ENCODE results near the gene SCO2.

SCO2 gene

GRCh38 chr22:50513175-50513574, 12.2 kb downstream of the SCO2 start:
- Histone ChIP-seq H3K9ac (ENCODE audit: low read length) (no peak overlapping the region), H3K4me1 (ENCODE audit: control insufficient read depth in 1 of 2, insufficient read depth in 2 of 2, low read length in 2 of 2) (peaks cover 5 to 13% of the 10 kb centered on the region in 2 experiments), H3K79me1 (ENCODE audit: low read length) (peaks cover under 1% of the 10 kb centered on the region), H2BK5ac (ENCODE audit: low read depth, low read length, poor library complexity) (no peak overlapping the region), H2BK12ac (ENCODE audit: low read length) (no peak overlapping the region), H4K12ac (ENCODE audit: low read depth, low read length) (no peak overlapping the region), H3K4ac (ENCODE audit: low read depth, low read length) (no peak overlapping the region), H2AK5ac (ENCODE audit: low read length) (no peak overlapping the region), H3K4me3 (ENCODE audit: low read depth, low read length) (no peak overlapping the region), H3K14ac (ENCODE audit: low read length) (no peak overlapping the region), H4K8ac (ENCODE audit: low read depth, low read length) (no peak overlapping the region), H3K9me3 (ENCODE audit: insufficient read depth, low read depth, low read length) (no peaks in the 10 kb centered on the region), H3K27me3 (ENCODE audit: insufficient read depth, low read length) (no peaks in the 10 kb centered on the region), H3K36me3 (ENCODE audit: control insufficient read depth in 1 of 2, insufficient read depth in 2 of 2, low read length in 2 of 2) (peaks cover 19 to 24% of the 10 kb centered on the region in 2 experiments), H2AFZ (ENCODE audit: insufficient read depth, low read length, poor library complexity) (no peak overlapping the region), H3K79me2 (ENCODE audit: control insufficient read depth, insufficient read depth, low read length, poor library complexity) (peaks cover 3% of the 10 kb centered on the region), H4K91ac (ENCODE audit: low read depth, low read length) (no peak overlapping the region), H3K4me2 (ENCODE audit: low read length) (no peak overlapping the region), H3K18ac (ENCODE audit: low read length) (no peak overlapping the region), H2BK120ac (ENCODE audit: insufficient read depth, low read length, poor library complexity) (no peak overlapping the region), H3K27ac (ENCODE audit: low read depth, low read length) (no peak overlapping the region), H3K23ac (ENCODE audit: low read length) (no peak overlapping the region)
- DNase-seq = no peak
- no CpG with 5 or more reads among the region's 15 CpGs for WGBS (ENCODE audit: extremely low coverage, insufficient coverage, insufficient read length)

- H4K91ac ChIP-seq (ENCODE audit: low read depth, low read length) = no peak overlapping the region
- peak overlapping the region; percentile 99 for H3K4me3 ChIP-seq (ENCODE audit: low read depth, low read length)
- H3K4ac ChIP-seq (ENCODE audit: low read depth, low read length) = peak overlapping the region; percentile 60
- H3K36me3 ChIP-seq (ENCODE audit: control insufficient read depth in 1 of 2, insufficient read depth in 2 of 2, low read length in 2 of 2) = peaks cover 18 to 21% of the 10 kb centered on the region in 2 experiments
- peaks cover 8% of the 10 kb centered on the region for H3K79me1 ChIP-seq (ENCODE audit: low read length)
- H3K14ac ChIP-seq (ENCODE audit: low read length) = no peak overlapping the region
- H2BK12ac ChIP-seq (ENCODE audit: low read length) = no peak overlapping the region
- peak overlapping the region; percentile 90 for H3K4me2 ChIP-seq (ENCODE audit: low read length)
- no peak overlapping the region for H3K27ac ChIP-seq (ENCODE audit: low read depth, low read length)
- no peak overlapping the region for H2AFZ ChIP-seq (ENCODE audit: insufficient read depth, low read length, poor library complexity)
- H4K8ac ChIP-seq (ENCODE audit: low read depth, low read length) = no peak overlapping the region
- H3K4me1 ChIP-seq (ENCODE audit: control insufficient read depth in 1 of 2, insufficient read depth in 2 of 2, low read length in 2 of 2) = peaks cover 6 to 15% of the 10 kb centered on the region in 2 experiments
- no CpG with 5 or more reads among the region's 3 CpGs for WGBS (ENCODE audit: extremely low coverage, insufficient coverage, insufficient read length)
- H3K18ac ChIP-seq (ENCODE audit: low read length) = no peak overlapping the region
- no peaks in the 10 kb centered on the region for H3K27me3 ChIP-seq (ENCODE audit: insufficient read depth, low read length)
- H2BK5ac ChIP-seq (ENCODE audit: low read depth, low read length, poor library complexity) = no peak overlapping the region
- H3K9me3 ChIP-seq (ENCODE audit: insufficient read depth, low read depth, low read length) = no peaks in the 10 kb centered on the region
- H2AK5ac ChIP-seq (ENCODE audit: low read length) = no peak overlapping the region
- peaks cover 13% of the 10 kb centered on the region for H3K79me2 ChIP-seq (ENCODE audit: control insufficient read depth, insufficient read depth, low read length, poor library complexity)
- H3K23ac ChIP-seq (ENCODE audit: low read length) = no peak overlapping the region
- peak overlapping the region; percentile 50 for H3K9ac ChIP-seq (ENCODE audit: low read length)
- DNase-seq = no peak
- H2BK120ac ChIP-seq (ENCODE audit: insufficient read depth, low read length, poor library complexity) = no peak overlapping the region
- no peak overlapping the region for H4K12ac ChIP-seq (ENCODE audit: low read depth, low read length)
Measured at GRCh38 chr22:50508897-50509296, 16.5 kb downstream of the SCO2 start.

- WGBS (ENCODE audit: extremely low coverage, insufficient coverage, insufficient read length) = no CpG with 5 or more reads among the region's 76 CpGs
- Histone ChIP-seq H4K91ac (ENCODE audit: low read depth, low read length) (peak within 1 kb of the TSS; percentile 96), H3K23ac (ENCODE audit: low read length) (no peak within 1 kb of the TSS), H2BK120ac (ENCODE audit: insufficient read depth, low read length, poor library complexity) (peak within 1 kb of the TSS; percentile 93), H3K14ac (ENCODE audit: low read length) (peak within 1 kb of the TSS; percentile 98), H3K4me3 (ENCODE audit: low read depth, low read length) (peak within 1 kb of the TSS; percentile 99), H3K9me3 (ENCODE audit: insufficient read depth, low read depth, low read length) (no peaks in the 10 kb centered on the region), H3K27me3 (ENCODE audit: insufficient read depth, low read length) (no peaks in the 10 kb centered on the region), H2BK12ac (ENCODE audit: low read length) (peak within 1 kb of the TSS; percentile 56), H2AK5ac (ENCODE audit: low read length) (peak within 1 kb of the TSS; percentile 99), H2AFZ (ENCODE audit: insufficient read depth, low read length, poor library complexity) (peak within 1 kb of the TSS; percentile 99), H4K12ac (ENCODE audit: low read depth, low read length) (peak within 1 kb of the TSS; percentile 99), H3K79me1 (ENCODE audit: low read length) (peaks cover 8% of the 10 kb centered on the region), H4K8ac (ENCODE audit: low read depth, low read length) (peak within 1 kb of the TSS; percentile 99), H3K4ac (ENCODE audit: low read depth, low read length) (peak within 1 kb of the TSS; percentile 97), H3K27ac (ENCODE audit: low read depth, low read length) (peak within 1 kb of the TSS; percentile 84), H3K4me1 (ENCODE audit: control insufficient read depth in 1 of 2, insufficient read depth in 2 of 2, low read length in 2 of 2) (peaks cover 6 to 15% of the 10 kb centered on the region in 2 experiments), H2BK5ac (ENCODE audit: low read depth, low read length, poor library complexity) (peak within 1 kb of the TSS; percentile 90), H3K9ac (ENCODE audit: low read length) (peak within 1 kb of the TSS; percentile 97), H3K79me2 (ENCODE audit: control insufficient read depth, insufficient read depth, low read length, poor library complexity) (peaks cover 13% of the 10 kb centered on the region), H3K18ac (ENCODE audit: low read length) (peak within 1 kb of the TSS; percentile 100), H3K36me3 (ENCODE audit: control insufficient read depth in 1 of 2, insufficient read depth in 2 of 2, low read length in 2 of 2) (peaks cover 25% of the 10 kb centered on the region in 2 experiments), H3K4me2 (ENCODE audit: low read length) (peak within 1 kb of the TSS; percentile 90)
- DNase-seq = peak; percentile 97 to 99
Measured at GRCh38 chr22:50507991-50508884, 17.2 kb downstream of the SCO2 start, which contains the start of gene NCAPH2. TSS of gene NCAPH2 (plus strand) at chr22:50508224. CDS start at chr22:50508338, 114 bp downstream.

- Histone ChIP-seq H4K8ac (ENCODE audit: low read depth, low read length) (peak within 1 kb of the TSS; percentile 99), H3K4me3 (ENCODE audit: low read depth, low read length) (peak within 1 kb of the TSS; percentile 99), H3K9ac (ENCODE audit: low read length) (peak within 1 kb of the TSS; percentile 97), H2BK5ac (ENCODE audit: low read depth, low read length, poor library complexity) (peak within 1 kb of the TSS; percentile 90), H3K9me3 (ENCODE audit: insufficient read depth, low read depth, low read length) (no peaks in the 10 kb centered on the region), H3K4me1 (ENCODE audit: control insufficient read depth in 1 of 2, insufficient read depth in 2 of 2, low read length in 2 of 2) (peaks cover 6 to 15% of the 10 kb centered on the region in 2 experiments), H3K18ac (ENCODE audit: low read length) (peak within 1 kb of the TSS; percentile 100), H3K79me2 (ENCODE audit: control insufficient read depth, insufficient read depth, low read length, poor library complexity) (peaks cover 13% of the 10 kb centered on the region), H4K12ac (ENCODE audit: low read depth, low read length) (peak within 1 kb of the TSS; percentile 99), H3K27me3 (ENCODE audit: insufficient read depth, low read length) (no peaks in the 10 kb centered on the region), H2BK120ac (ENCODE audit: insufficient read depth, low read length, poor library complexity) (peak within 1 kb of the TSS; percentile 93), H3K23ac (ENCODE audit: low read length) (no peak within 1 kb of the TSS), H3K4me2 (ENCODE audit: low read length) (peak within 1 kb of the TSS; percentile 90), H3K79me1 (ENCODE audit: low read length) (peaks cover 8% of the 10 kb centered on the region), H3K27ac (ENCODE audit: low read depth, low read length) (peak within 1 kb of the TSS; percentile 84), H4K91ac (ENCODE audit: low read depth, low read length) (peak within 1 kb of the TSS; percentile 96), H3K36me3 (ENCODE audit: control insufficient read depth in 1 of 2, insufficient read depth in 2 of 2, low read length in 2 of 2) (peaks cover 31 to 33% of the 10 kb centered on the region in 2 experiments), H3K4ac (ENCODE audit: low read depth, low read length) (peak within 1 kb of the TSS; percentile 97), H2AFZ (ENCODE audit: insufficient read depth, low read length, poor library complexity) (peak within 1 kb of the TSS; percentile 99), H3K14ac (ENCODE audit: low read length) (peak within 1 kb of the TSS; percentile 98), H2AK5ac (ENCODE audit: low read length) (peak within 1 kb of the TSS; percentile 99), H2BK12ac (ENCODE audit: low read length) (peak within 1 kb of the TSS; percentile 56)
- DNase-seq = peak in 1 of 2 donors; percentile 73
- no CpG with 5 or more reads among the region's 62 CpGs for WGBS (ENCODE audit: extremely low coverage, insufficient coverage, insufficient read length)
Measured at GRCh38 chr22:50507421-50507990, 17.9 kb downstream of the SCO2 start, which contains the start of gene LMF2. TSS of gene LMF2 (minus strand) at chr22:50507702. CDS start at chr22:50507675, 27 bp downstream.

Measured in trophoblast cell (in vitro differentiated cells and primary cell).